BE2C (cell line): ENCODE results near the gene HPSE2.

Experiments
- DNase-seq: peaks from one replicate; pipeline ENCODE4 v3.0.0-alpha.2; 2020
- H3K27me3 ChIP-seq: fragments of 250-450 bp; sonication (Bioruptor Pico); 2 replicates; pipeline ENCODE4 v1.5.1; 2020; ENCODE audit warnings: mild to moderate bottlenecking
- H3K36me3 ChIP-seq: fragments of 250-450 bp; sonication (Bioruptor Pico); 2 replicates; pipeline ENCODE4 v1.5.1; 2020; ENCODE audit warnings: mild to moderate bottlenecking
- H3K4me1 ChIP-seq: fragments of 250-450 bp; sonication (Bioruptor Pico); 2 replicates; pipeline ENCODE4 v1.5.1; 2020
- H3K4me3 ChIP-seq: 2 replicates; pipeline ENCODE4 v1.5.1; 2011; ENCODE audit warnings: low read depth, low read length
- H3K9me3 ChIP-seq: fragments of 250-450 bp; sonication (Bioruptor Pico); 2 replicates; pipeline ENCODE4 v1.5.1; 2020
- TF ChIP-seq, protein P1 (sequence below): IDR thresholded peaks from 2 replicates; pipeline ENCODE4 v1.5.1; 2012; ENCODE audit warnings: mild to moderate bottlenecking, low read depth, low read length

The HPSE2 gene

GRCh38 chr10:98435178-98435577, 800.5 kb downstream of the HPSE2 start:
- DNase-seq: no peak
- TF ChIP-seq, protein P1, sequence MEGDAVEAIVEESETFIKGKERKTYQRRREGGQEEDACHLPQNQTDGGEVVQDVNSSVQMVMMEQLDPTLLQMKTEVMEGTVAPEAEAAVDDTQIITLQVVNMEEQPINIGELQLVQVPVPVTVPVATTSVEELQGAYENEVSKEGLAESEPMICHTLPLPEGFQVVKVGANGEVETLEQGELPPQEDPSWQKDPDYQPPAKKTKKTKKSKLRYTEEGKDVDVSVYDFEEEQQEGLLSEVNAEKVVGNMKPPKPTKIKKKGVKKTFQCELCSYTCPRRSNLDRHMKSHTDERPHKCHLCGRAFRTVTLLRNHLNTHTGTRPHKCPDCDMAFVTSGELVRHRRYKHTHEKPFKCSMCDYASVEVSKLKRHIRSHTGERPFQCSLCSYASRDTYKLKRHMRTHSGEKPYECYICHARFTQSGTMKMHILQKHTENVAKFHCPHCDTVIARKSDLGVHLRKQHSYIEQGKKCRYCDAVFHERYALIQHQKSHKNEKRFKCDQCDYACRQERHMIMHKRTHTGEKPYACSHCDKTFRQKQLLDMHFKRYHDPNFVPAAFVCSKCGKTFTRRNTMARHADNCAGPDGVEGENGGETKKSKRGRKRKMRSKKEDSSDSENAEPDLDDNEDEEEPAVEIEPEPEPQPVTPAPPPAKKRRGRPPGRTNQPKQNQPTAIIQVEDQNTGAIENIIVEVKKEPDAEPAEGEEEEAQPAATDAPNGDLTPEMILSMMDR: no peak
- H3K4me3 ChIP-seq: no peak overlapping the region
- H3K9me3 ChIP-seq: no peaks in the 10 kb centered on the region
- peaks cover 3% of the 10 kb centered on the region; the same call in 1 of the 2 replicates for H3K27me3 ChIP-seq
- no peaks in the 10 kb centered on the region for H3K4me1 ChIP-seq
- H3K36me3 ChIP-seq: no peaks in the 10 kb centered on the region

- Histone ChIP-seq H3K27me3 (peaks cover 3% of the 10 kb centered on the region; the same call in 1 of the 2 replicates), H3K4me3 (no peak overlapping the region), H3K9me3 (no peaks in the 10 kb centered on the region), H3K36me3 (no peaks in the 10 kb centered on the region), H3K4me1 (no peaks in the 10 kb centered on the region)
- TF ChIP-seq, protein P1: no peak
- DNase-seq: no peak
Measured at GRCh38 chr10:98433881-98434732, 801.5 kb downstream of the HPSE2 start.

GRCh38 chr10:98433371-98433770, 802.3 kb downstream of the HPSE2 start:
- no peaks in the 10 kb centered on the region for H3K9me3 ChIP-seq
- TF ChIP-seq, protein P1: no peak
- H3K4me3 ChIP-seq: no peak overlapping the region
- H3K27me3 ChIP-seq: peaks cover 3% of the 10 kb centered on the region; the same call in 1 of the 2 replicates
- H3K36me3 ChIP-seq: no peaks in the 10 kb centered on the region
- H3K4me1 ChIP-seq: no peaks in the 10 kb centered on the region
- no peak for DNase-seq

- TF ChIP-seq, protein P1: no peak
- no peaks in the 10 kb centered on the region for H3K4me1 ChIP-seq
- no peaks in the 10 kb centered on the region for H3K9me3 ChIP-seq
- peaks cover 3% of the 10 kb centered on the region; the same call in 1 of the 2 replicates for H3K27me3 ChIP-seq
- H3K4me3 ChIP-seq: no peak overlapping the region
- H3K36me3 ChIP-seq: no peaks in the 10 kb centered on the region
- no peak for DNase-seq
Measured at GRCh38 chr10:98432330-98432729, 803.3 kb downstream of the HPSE2 start.

DNA sequence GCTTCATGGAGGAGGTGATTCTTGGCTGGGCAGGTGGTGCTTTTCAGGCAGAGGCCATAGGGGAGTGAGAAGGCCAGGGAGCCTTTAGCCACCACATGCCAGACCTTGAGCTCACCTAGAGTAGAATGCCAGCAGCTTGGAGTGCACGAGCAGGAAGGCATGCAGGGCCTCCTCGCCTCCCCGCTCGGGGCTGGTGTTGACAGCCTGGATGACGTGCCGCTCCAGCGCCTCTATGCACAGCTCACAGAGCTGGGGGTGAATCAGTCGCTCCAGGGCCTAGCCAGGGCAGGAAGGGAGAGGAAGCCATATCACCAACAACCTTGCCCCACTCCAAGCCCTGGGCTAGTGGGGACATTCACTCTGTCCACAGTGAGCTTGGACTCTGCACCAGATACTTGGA, 804.6 kb downstream of the HPSE2 start:
- H3K36me3 ChIP-seq: no peaks in the 10 kb centered on the region
- no peaks in the 10 kb centered on the region for H3K4me1 ChIP-seq
- no peaks in the 10 kb centered on the region for H3K27me3 ChIP-seq
- no peaks in the 10 kb centered on the region for H3K9me3 ChIP-seq
- no peak for DNase-seq
- no peak overlapping the region for H3K4me3 ChIP-seq
- TF ChIP-seq, protein P1: no peak

DNA sequence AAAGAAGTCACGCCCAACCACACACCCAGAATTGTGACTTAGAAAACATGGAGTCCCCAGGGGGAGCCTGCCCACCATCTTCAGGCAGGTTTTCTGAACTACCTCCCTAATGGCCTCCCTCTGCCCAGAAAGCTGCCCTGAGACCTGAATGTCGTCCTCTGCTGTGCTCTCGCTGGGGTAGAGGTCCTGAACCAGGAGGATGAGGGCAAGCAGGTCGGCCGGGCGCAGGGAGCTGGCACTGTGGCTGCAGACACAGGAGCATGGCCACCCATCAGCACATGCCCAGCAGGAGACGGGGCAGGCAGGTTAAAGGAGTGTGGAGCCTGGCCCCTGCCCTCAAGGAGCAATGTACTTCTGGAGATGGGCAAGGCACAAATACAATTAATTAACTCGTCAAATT, 805.2 kb downstream of the HPSE2 start:
- no peaks in the 10 kb centered on the region for H3K36me3 ChIP-seq
- H3K9me3 ChIP-seq: no peaks in the 10 kb centered on the region
- H3K4me1 ChIP-seq: no peaks in the 10 kb centered on the region
- TF ChIP-seq, protein P1: no peak
- no peak overlapping the region for H3K4me3 ChIP-seq
- H3K27me3 ChIP-seq: no peaks in the 10 kb centered on the region
- no peak for DNase-seq
